Immature natural killer cell (primary cell): ENCODE measurements around the gene FUT7. TPM values are rescaled to one million over a fixed set of nuclear protein-coding genes. Genes with fewer than 3 reads are reported as not detected.
A peak's percentile ranks its signal among the peaks of the same experiment; 100 is the strongest.

Source experiments
- DNase-seq, 3 donors: peaks; one replicate each; pipeline ENCODE4 v3.0.0; 2022; ENCODE audit warnings: mixed read lengths in 1 of 3
- H3K27ac Mint-ChIP-seq, 6 donors: one replicate each; pipeline ENCODE4 v1.8.0; 2020; ENCODE audit warnings: mixed read lengths in 6 of 6, mild to moderate bottlenecking in 5 of 6, inconsistent platforms in 4 of 6, moderate library complexity in 3 of 6
- H3K27me3 Mint-ChIP-seq, 3 donors: one replicate each; pipeline ENCODE4 v1.8.0; 2020 to 2021; ENCODE audit warnings: low read depth in 3 of 3, mild to moderate bottlenecking in 3 of 3, mixed read lengths in 3 of 3, moderate library complexity in 3 of 3, inconsistent platforms in 1 of 3
- H3K36me3 Mint-ChIP-seq, 3 donors: one replicate each; pipeline ENCODE4 v1.8.0; 2020; ENCODE audit warnings: mixed read lengths in 3 of 3, inconsistent platforms in 2 of 3, mild to moderate bottlenecking in 2 of 3
- H3K4me1 Mint-ChIP-seq, 2 donors: one replicate each; pipeline ENCODE4 v1.8.0; 2020; ENCODE audit warnings: inconsistent platforms in 2 of 2, mild to moderate bottlenecking in 2 of 2, mixed read lengths in 2 of 2, moderate library complexity in 1 of 2
- H3K4me3 Mint-ChIP-seq, 5 donors: one replicate each; pipeline ENCODE4 v1.8.0; 2020; ENCODE audit warnings: mild to moderate bottlenecking in 5 of 5, mixed read lengths in 5 of 5, inconsistent platforms in 3 of 5, moderate library complexity in 3 of 5
- H3K9me3 Mint-ChIP-seq, 6 donors: one replicate each; pipeline ENCODE4 v1.8.0; 2020; ENCODE audit warnings: mild to moderate bottlenecking in 6 of 6, mixed read lengths in 6 of 6, inconsistent platforms in 4 of 6, moderate library complexity in 3 of 6
- polyA plus RNA-seq, 3 donors: library from polyadenylated mRNA; unstranded; fragments of 300-500 nt; fragmentation: Illumina TruSeq; gene quantifications; one replicate each; pipeline ENCODE4 v1.2.3, GENCODE V29; 2021

FUT7 gene
- polyA plus RNA-seq, 3 donors from 2014 or later, result 20.6 to 33.0 (median 25.6) TPM

GRCh38 chr9:137027369-137028262 is 4.3 kb downstream of the FUT7 start, which contains the start of gene ABCA2:
ABCA2 (minus strand) TSS chr9:137028237; CDS start chr9:137028140, 97 bp downstream.
- peak within 1 kb of the TSS; percentile 89 to 96 (median 94) for H3K27ac Mint-ChIP-seq
- H3K9me3 Mint-ChIP-seq, result no peaks in the 10 kb centered on the region
- no peaks in the 10 kb centered on the region for H3K36me3 Mint-ChIP-seq
- H3K4me1 Mint-ChIP-seq, result peaks cover 43 to 49% of the 10 kb centered on the region in 2 donors
- H3K27me3 Mint-ChIP-seq, result peaks cover 8 to 19% (median 16%) of the 10 kb centered on the region in 3 donors
- peak within 1 kb of the TSS; percentile 88 to 92 (median 90) for H3K4me3 Mint-ChIP-seq
- DNase-seq, result no peak

GRCh38 chr9:137026828-137027227 is 5.1 kb downstream of the FUT7 start:
- peak overlapping the region in 4 of 6 donors; percentile 26 to 90 (median 80) for H3K27ac Mint-ChIP-seq
- peaks cover 40 to 47% of the 10 kb centered on the region in 2 donors for H3K4me1 Mint-ChIP-seq
- H3K36me3 Mint-ChIP-seq, result peaks cover 0 to 3% (median 0%) of the 10 kb centered on the region in 3 donors
- no peaks in the 10 kb centered on the region for H3K9me3 Mint-ChIP-seq
- H3K4me3 Mint-ChIP-seq, result peak overlapping the region; percentile 85 to 92 (median 90)
- H3K27me3 Mint-ChIP-seq, result peaks cover 7 to 19% (median 16%) of the 10 kb centered on the region in 3 donors
- DNase-seq, result no peak

- H3K4me3 Mint-ChIP-seq, result peak overlapping the region; percentile 46 to 92 (median 90)
- DNase-seq, result no peak
- no peaks in the 10 kb centered on the region for H3K9me3 Mint-ChIP-seq
- peaks cover 0 to 4% (median 0%) of the 10 kb centered on the region in 3 donors for H3K36me3 Mint-ChIP-seq
- H3K4me1 Mint-ChIP-seq, result peaks cover 38 to 45% of the 10 kb centered on the region in 2 donors
- H3K27me3 Mint-ChIP-seq, result peaks cover 6 to 19% (median 16%) of the 10 kb centered on the region in 3 donors
- peak overlapping the region in 3 of 6 donors; percentile 26 to 81 (median 79) for H3K27ac Mint-ChIP-seq
Measured at GRCh38 chr9:137026384-137026783, 5.5 kb downstream of the FUT7 start.

GRCh38 chr9:137025517-137025966 is 6.3 kb downstream of the FUT7 start:
- DNase-seq, result peak in 1 of 3 donors; percentile 35

GRCh38 chr9:137023583-137023991 is 8.3 kb downstream of the FUT7 start:
- Mint-ChIP-seq H3K4me3 (no peak overlapping the region), H3K4me1 (peaks cover 17 to 22% of the 10 kb centered on the region in 2 donors), H3K27me3 (peaks cover 0 to 3% (median 2%) of the 10 kb centered on the region in 3 donors), H3K9me3 (no peaks in the 10 kb centered on the region), H3K27ac (no peak overlapping the region), H3K36me3 (peaks cover 0 to 8% (median 0%) of the 10 kb centered on the region in 3 donors)
- no peak for DNase-seq

More at GRCh38 chr9:137025517-137025966, 6.3 kb downstream of the FUT7 start:
- Mint-ChIP-seq H3K27me3 (peaks cover 2 to 16% (median 10%) of the 10 kb centered on the region in 3 donors), H3K36me3 (peaks cover 0 to 4% (median 0%) of the 10 kb centered on the region in 3 donors), H3K27ac (no peak overlapping the region), H3K4me3 (no peak overlapping the region), H3K9me3 (no peaks in the 10 kb centered on the region), H3K4me1 (peaks cover 32 to 40% of the 10 kb centered on the region in 2 donors)

GRCh38 chr9:137023157-137023556 is 8.7 kb downstream of the FUT7 start:
- peaks cover 0 to 8% (median 0%) of the 10 kb centered on the region in 3 donors for H3K36me3 Mint-ChIP-seq
- peaks cover 17 to 22% of the 10 kb centered on the region in 2 donors for H3K4me1 Mint-ChIP-seq
- no peaks in the 10 kb centered on the region for H3K9me3 Mint-ChIP-seq
- H3K27ac Mint-ChIP-seq, result no peak overlapping the region
- H3K27me3 Mint-ChIP-seq, result peaks cover 0 to 2% (median 2%) of the 10 kb centered on the region in 3 donors
- no peak overlapping the region for H3K4me3 Mint-ChIP-seq
- no peak for DNase-seq

GRCh38 chr9:137022662-137023008 is 9.3 kb downstream of the FUT7 start:
- Mint-ChIP-seq H3K4me3 (no peak overlapping the region), H3K9me3 (no peaks in the 10 kb centered on the region), H3K27ac (no peak overlapping the region), H3K27me3 (peaks cover 0 to 2% (median 2%) of the 10 kb centered on the region in 3 donors), H3K4me1 (peaks cover 17 to 22% of the 10 kb centered on the region in 2 donors), H3K36me3 (peaks cover 0 to 8% (median 0%) of the 10 kb centered on the region in 3 donors)
- DNase-seq, result no peak

- H3K4me1 Mint-ChIP-seq, result peaks cover 13 to 20% of the 10 kb centered on the region in 2 donors
- peak; percentile 44 to 58 (median 53) for DNase-seq
- H3K4me3 Mint-ChIP-seq, result no peak overlapping the region
- no peaks in the 10 kb centered on the region for H3K9me3 Mint-ChIP-seq
- no peaks in the 10 kb centered on the region for H3K27me3 Mint-ChIP-seq
- H3K36me3 Mint-ChIP-seq, result peaks cover 0 to 8% (median 0%) of the 10 kb centered on the region in 3 donors
- H3K27ac Mint-ChIP-seq, result peak overlapping the region in 5 of 6 donors; percentile 34 to 83 (median 78)
Measured at GRCh38 chr9:137021979-137022661, 9.8 kb downstream of the FUT7 start.

- Mint-ChIP-seq H3K27ac (peak overlapping the region in 4 of 6 donors; percentile 34 to 83 (median 80)), H3K9me3 (no peaks in the 10 kb centered on the region), H3K4me3 (no peak overlapping the region), H3K27me3 (peaks cover 0 to 1% (median 0%) of the 10 kb centered on the region in 3 donors), H3K4me1 (peaks cover 8 to 14% of the 10 kb centered on the region in 2 donors), H3K36me3 (peaks cover 0 to 13% (median 4%) of the 10 kb centered on the region in 3 donors)
- no peak for DNase-seq
Measured at GRCh38 chr9:137021568-137021978, 10.3 kb downstream of the FUT7 start.

- Mint-ChIP-seq H3K9me3 (no peaks in the 10 kb centered on the region), H3K36me3 (peaks cover 0 to 13% (median 4%) of the 10 kb centered on the region in 3 donors), H3K4me1 (peaks cover 6 to 11% of the 10 kb centered on the region in 2 donors), H3K4me3 (no peak overlapping the region), H3K27ac (no peak overlapping the region), H3K27me3 (peaks cover 0 to 1% (median 0%) of the 10 kb centered on the region in 3 donors)
- DNase-seq, result no peak
Measured at GRCh38 chr9:137020771-137021567, 10.9 kb downstream of the FUT7 start.

- Mint-ChIP-seq H3K27me3 (peaks cover 0 to 1% (median 0%) of the 10 kb centered on the region in 3 donors), H3K36me3 (peaks cover 0 to 13% (median 4%) of the 10 kb centered on the region in 3 donors), H3K4me3 (no peak overlapping the region), H3K27ac (no peak overlapping the region), H3K9me3 (no peaks in the 10 kb centered on the region), H3K4me1 (peaks cover 6 to 7% of the 10 kb centered on the region in 2 donors)
- DNase-seq, result no peak
Measured at GRCh38 chr9:137019891-137020683, 11.8 kb downstream of the FUT7 start.
